SH-SY5Y (cell line): ENCODE measurements around the gene NRG3.

Experiments
- GATA2 ChIP-seq: IDR thresholded peaks from 2 replicates; pipeline ENCODE4 v1.6.1; 2011; ENCODE audit warnings: mild to moderate bottlenecking, low read depth, low read length
- GATA3 ChIP-seq: IDR thresholded peaks from 2 replicates; pipeline ENCODE4 v1.6.1; 2011; ENCODE audit warnings: low read depth, mild to moderate bottlenecking, low read length, moderate library complexity

DNA sequence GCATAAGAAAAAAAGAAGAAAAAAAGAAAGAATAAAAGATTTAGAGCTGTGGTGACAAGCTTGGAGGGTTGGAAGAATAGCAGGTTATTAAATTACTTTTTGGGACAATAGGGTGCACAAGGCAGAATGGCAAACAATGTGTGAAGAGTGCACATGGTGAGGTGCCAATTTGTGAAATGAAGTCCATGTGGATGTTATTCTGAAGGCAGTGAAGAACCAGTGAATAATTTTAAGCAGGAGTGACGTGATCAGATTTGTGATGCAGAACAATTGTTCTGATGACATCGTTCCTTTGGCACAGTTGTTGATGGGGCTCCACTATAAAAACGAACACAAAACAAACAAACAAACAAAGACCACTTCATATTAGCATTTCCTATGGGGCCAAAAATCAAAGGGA is 700.3 kb downstream of the NRG3 start:
- TF ChIP-seq GATA2 (no peak), GATA3 (no peak)
